Panc1 (cell line): Measurements from ENCODE around the gene VWF. TPM values are rescaled to one million over a fixed set of nuclear protein-coding genes. Genes with fewer than 3 reads are reported as not detected.
"Not testable (repeated sequence)": the region's sequence is repeated elsewhere in the genome, so short reads cannot be mapped to it uniquely, and the experiment has no call there.

Source experiments
- ATAC-seq: fragments of 200-7000 bp; cut with Tn5 transposase; 2 replicates; pipeline ENCODE4 v1.9.1; 2020; ENCODE audit warnings: mild to moderate bottlenecking, moderate library complexity
- BruUV-seq: library from RNA; stranded (reverse); fragments of 400-500 nt; replicated peaks from 2 replicates; lab custom pipeline; 2021; lab: Mats Ljungman, UMichigan
- CTCF ChIA-PET: fragments of 300-600 bp; sonication (Branson Sonifier 250); formaldehyde crosslinking; loops from one replicate; lab custom pipeline; 2022; ENCODE audit warnings: antibody characterized with exemption; lab: Charles Lee
- POLR2A ChIA-PET: fragments of 300-600 bp; sonication (Branson Sonifier 250); formaldehyde crosslinking; loops from one replicate; lab custom pipeline; 2022; ENCODE audit warnings: antibody characterized with exemption; lab: Charles Lee
- DNase-seq: peaks from one replicate; pipeline ENCODE4 v3.0.0-alpha.2; 2010; ENCODE audit warnings: low read depth, low spot score
- H3K27ac ChIP-seq: 2 replicates; pipeline ENCODE4 v1.5.1; 2011; ENCODE audit warnings: mild to moderate bottlenecking, low read length, inconsistent platforms
- H3K27me3 ChIP-seq: fragments of 200-500 bp; sonication (Bioruptor generic); 2 replicates; pipeline ENCODE4 v1.6.0; 2014; ENCODE audit warnings: low read length, inconsistent platforms; ENCODE audit not compliant: control insufficient read depth, insufficient read depth
- H3K36me3 ChIP-seq: fragments of 200-500 bp; sonication (Bioruptor generic); 2 replicates; pipeline ENCODE4 v1.5.1; 2014; ENCODE audit warnings: inconsistent platforms, mild to moderate bottlenecking, low read length, moderate library complexity; ENCODE audit not compliant: control insufficient read depth, insufficient read depth
- H3K4me1 ChIP-seq: 2 replicates; pipeline ENCODE4 v1.5.1; 2011; ENCODE audit warnings: inconsistent platforms, mild to moderate bottlenecking, low read length, moderate library complexity; ENCODE audit not compliant: control insufficient read depth, insufficient read depth
- H3K4me3 ChIP-seq, 2 experiments: 2 replicates each; pipeline ENCODE4 v1.5.1; 2011 to 2012; ENCODE audit warnings: low read depth in 2 of 2, low read length in 2 of 2, mild to moderate bottlenecking in 2 of 2, inconsistent platforms in 1 of 2, moderate library complexity in 1 of 2
- H3K9me3 ChIP-seq: fragments of 200-500 bp; sonication (Bioruptor generic); 2 replicates; pipeline ENCODE4 v1.5.1; 2014; ENCODE audit warnings: low read depth, mild to moderate bottlenecking, inconsistent platforms, low read length, moderate library complexity; ENCODE audit not compliant: control insufficient read depth, insufficient read depth
- SIN3A ChIP-seq: IDR thresholded peaks from 2 replicates; pipeline ENCODE4 v1.6.1; 2012; ENCODE audit warnings: low read depth, mild to moderate bottlenecking, low read length, moderate library complexity, borderline replicate concordance; ENCODE audit not compliant: insufficient read depth
- in situ Hi-C: cut with HindIII; loops from 2 replicates; pipeline ENCODE4 v1.10.0; 2016; ENCODE audit warnings: low sequenced_read_pairs, low pct_unique_long_range_greater_than_20kb
- intact Hi-C: fragments of 100-400 bp; cut with micrococcal nuclease; formaldehyde crosslinking; loops from one replicate; pipeline ENCODE4 v1.10.0; 2022; ENCODE audit not compliant: unreplicated experiment
- total RNA-seq: library from RNA; stranded (reverse); gene quantifications from one replicate; pipeline ENCODE4 v1.2.1, GENCODE V29; 2021; ENCODE audit not compliant: unreplicated experiment
- TF ChIP-seq, protein P1 (sequence below), 2 experiments: IDR thresholded peaks; 2 replicates each; pipeline ENCODE4 v1.6.1; 2011 to 2012; ENCODE audit warnings: low read depth in 2 of 2, control low read depth in 1 of 2, low read length in 1 of 2, mild to moderate bottlenecking in 1 of 2, moderate library complexity in 1 of 2; ENCODE audit not compliant: insufficient read depth in 1 of 2
- TF ChIP-seq, protein P2 (sequence below): fragments of 450-650 bp; IDR thresholded peaks from 2 replicates; pipeline ENCODE4 v1.5.1; 2017; ENCODE audit warnings: mild to moderate bottlenecking

VWF gene
- total RNA-seq, 1 experiment from 2014 or later: 0.31 TPM

DNA sequence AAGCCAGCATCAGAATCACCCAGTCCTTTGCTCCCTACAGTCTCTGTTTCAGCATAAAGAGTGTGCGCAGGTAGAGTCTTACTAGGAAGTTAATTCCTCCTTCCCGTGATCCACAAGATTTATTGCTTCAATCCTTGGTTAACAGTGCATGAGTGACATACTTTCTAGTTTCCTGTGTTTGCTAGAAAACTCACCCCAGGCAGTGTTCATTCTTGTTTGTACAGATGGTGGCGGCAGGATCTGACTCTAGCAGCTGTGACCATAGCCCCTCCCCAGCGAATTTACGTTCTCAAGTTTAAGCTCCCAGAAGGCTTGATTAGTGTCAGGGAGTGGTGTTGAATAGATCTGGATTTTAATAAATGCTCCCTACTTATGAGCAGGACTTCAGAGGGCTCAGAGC is 103.5 kb downstream of the VWF start:
- ChIA-PET POLR2A (no interaction called here), CTCF (no interaction called here)
- H3K27me3 ChIP-seq: no peaks in the 10 kb centered on the region
- no TSS peak for BruUV-seq
- H3K4me3 ChIP-seq: no peak overlapping the region
- H3K9me3 ChIP-seq: no peaks in the 10 kb centered on the region
- no peak for ATAC-seq
- no peak overlapping the region for H3K27ac ChIP-seq
- intact Hi-C loops (no loop called here), in situ Hi-C loops (no loop called here)
- no peak for TF ChIP-seq SIN3A
- TF ChIP-seq, protein P1, sequence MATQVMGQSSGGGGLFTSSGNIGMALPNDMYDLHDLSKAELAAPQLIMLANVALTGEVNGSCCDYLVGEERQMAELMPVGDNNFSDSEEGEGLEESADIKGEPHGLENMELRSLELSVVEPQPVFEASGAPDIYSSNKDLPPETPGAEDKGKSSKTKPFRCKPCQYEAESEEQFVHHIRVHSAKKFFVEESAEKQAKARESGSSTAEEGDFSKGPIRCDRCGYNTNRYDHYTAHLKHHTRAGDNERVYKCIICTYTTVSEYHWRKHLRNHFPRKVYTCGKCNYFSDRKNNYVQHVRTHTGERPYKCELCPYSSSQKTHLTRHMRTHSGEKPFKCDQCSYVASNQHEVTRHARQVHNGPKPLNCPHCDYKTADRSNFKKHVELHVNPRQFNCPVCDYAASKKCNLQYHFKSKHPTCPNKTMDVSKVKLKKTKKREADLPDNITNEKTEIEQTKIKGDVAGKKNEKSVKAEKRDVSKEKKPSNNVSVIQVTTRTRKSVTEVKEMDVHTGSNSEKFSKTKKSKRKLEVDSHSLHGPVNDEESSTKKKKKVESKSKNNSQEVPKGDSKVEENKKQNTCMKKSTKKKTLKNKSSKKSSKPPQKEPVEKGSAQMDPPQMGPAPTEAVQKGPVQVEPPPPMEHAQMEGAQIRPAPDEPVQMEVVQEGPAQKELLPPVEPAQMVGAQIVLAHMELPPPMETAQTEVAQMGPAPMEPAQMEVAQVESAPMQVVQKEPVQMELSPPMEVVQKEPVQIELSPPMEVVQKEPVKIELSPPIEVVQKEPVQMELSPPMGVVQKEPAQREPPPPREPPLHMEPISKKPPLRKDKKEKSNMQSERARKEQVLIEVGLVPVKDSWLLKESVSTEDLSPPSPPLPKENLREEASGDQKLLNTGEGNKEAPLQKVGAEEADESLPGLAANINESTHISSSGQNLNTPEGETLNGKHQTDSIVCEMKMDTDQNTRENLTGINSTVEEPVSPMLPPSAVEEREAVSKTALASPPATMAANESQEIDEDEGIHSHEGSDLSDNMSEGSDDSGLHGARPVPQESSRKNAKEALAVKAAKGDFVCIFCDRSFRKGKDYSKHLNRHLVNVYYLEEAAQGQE (IDR thresholded peaks at IDR 0.05; ENCODE audit: insufficient read depth in 1 of 2, low read depth in 2 of 2, low read length in 1 of 2): no peak
- TF ChIP-seq, protein P2, sequence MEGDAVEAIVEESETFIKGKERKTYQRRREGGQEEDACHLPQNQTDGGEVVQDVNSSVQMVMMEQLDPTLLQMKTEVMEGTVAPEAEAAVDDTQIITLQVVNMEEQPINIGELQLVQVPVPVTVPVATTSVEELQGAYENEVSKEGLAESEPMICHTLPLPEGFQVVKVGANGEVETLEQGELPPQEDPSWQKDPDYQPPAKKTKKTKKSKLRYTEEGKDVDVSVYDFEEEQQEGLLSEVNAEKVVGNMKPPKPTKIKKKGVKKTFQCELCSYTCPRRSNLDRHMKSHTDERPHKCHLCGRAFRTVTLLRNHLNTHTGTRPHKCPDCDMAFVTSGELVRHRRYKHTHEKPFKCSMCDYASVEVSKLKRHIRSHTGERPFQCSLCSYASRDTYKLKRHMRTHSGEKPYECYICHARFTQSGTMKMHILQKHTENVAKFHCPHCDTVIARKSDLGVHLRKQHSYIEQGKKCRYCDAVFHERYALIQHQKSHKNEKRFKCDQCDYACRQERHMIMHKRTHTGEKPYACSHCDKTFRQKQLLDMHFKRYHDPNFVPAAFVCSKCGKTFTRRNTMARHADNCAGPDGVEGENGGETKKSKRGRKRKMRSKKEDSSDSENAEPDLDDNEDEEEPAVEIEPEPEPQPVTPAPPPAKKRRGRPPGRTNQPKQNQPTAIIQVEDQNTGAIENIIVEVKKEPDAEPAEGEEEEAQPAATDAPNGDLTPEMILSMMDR: no peak
- no peaks in the 10 kb centered on the region for H3K4me1 ChIP-seq
- DNase-seq: no peak
- H3K36me3 ChIP-seq: no peaks in the 10 kb centered on the region

DNA sequence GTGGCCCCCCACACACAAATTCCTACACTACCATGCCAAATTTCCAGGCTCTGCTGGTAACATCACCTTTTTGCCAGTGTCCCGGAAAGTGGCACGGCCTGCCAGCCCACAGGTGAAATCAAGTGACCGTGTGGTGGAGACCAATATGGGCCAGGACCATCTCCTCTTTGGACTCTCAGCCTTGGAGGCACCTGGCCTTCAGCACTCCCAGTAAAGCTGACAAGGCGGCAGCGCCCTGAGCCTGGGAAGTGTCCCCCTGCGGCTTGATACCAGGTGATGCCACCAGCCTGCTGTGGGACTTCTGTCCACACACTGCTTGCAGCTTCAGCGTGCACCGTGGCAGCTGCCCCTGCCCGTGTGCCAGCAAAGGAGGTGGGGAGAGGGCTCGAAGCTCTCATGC is 104.0 kb downstream of the VWF start:
- BruUV-seq, H3K27me3 ChIP-seq, DNase-seq, H3K4me1 ChIP-seq, H3K36me3 ChIP-seq, intact Hi-C loops, CTCF ChIA-PET, POLR2A ChIA-PET, H3K4me3 ChIP-seq, H3K9me3 ChIP-seq, in situ Hi-C loops, ATAC-seq, H3K27ac ChIP-seq: not testable (repeated sequence)

DNA sequence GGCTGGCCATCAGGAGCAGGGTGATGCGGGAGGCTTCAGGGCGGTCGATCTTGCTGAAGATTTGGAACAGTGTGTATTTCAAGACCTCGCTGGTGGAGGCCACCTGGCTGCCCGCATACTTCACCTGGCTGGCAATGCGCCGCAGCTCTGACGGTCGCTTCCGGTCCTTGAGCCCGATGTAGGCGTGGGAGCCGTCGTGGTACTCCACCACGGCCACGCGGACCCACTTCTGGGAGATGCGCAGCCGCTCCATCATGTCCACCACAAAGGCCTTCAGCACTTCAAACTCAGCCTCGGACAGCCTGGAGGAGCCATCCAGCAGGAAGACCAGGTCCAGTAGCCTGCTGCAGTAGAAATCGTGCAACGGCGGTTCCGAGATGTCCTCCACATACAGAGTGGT is 105.2 kb downstream of the VWF start:
- intact Hi-C loops, H3K9me3 ChIP-seq, H3K4me3 ChIP-seq, POLR2A ChIA-PET, H3K27me3 ChIP-seq, H3K27ac ChIP-seq, BruUV-seq, in situ Hi-C loops, H3K36me3 ChIP-seq, CTCF ChIA-PET, H3K4me1 ChIP-seq, ATAC-seq, DNase-seq: not testable (repeated sequence)
